Upper lobe of right lung (tissue), 1 donor: ENCODE data around the gene LTBP3. TPM values are rescaled to one million over a fixed set of nuclear protein-coding genes. Genes with fewer than 3 reads are reported as not detected.
A peak's percentile ranks its signal among the peaks of the same experiment; 100 is the strongest.

ENCODE experiments used
- ATAC-seq: fragments of 200-7000 bp; cut with Tn5 transposase; one replicate; pipeline ENCODE4 v1.9.1; 2020; ENCODE audit warnings: mild to moderate bottlenecking, moderate library complexity
- DNase-seq: peaks from one replicate; pipeline ENCODE4 v3.0.0-alpha.2; 2020
- H3K27ac ChIP-seq: fragments of 200-600 bp; one replicate; pipeline ENCODE4 v1.8.0; 2022
- H3K27me3 ChIP-seq: fragments of 200-600 bp; one replicate; pipeline ENCODE4 v1.8.0; 2022; ENCODE audit warnings: mild to moderate bottlenecking
- H3K36me3 ChIP-seq: fragments of 200-600 bp; one replicate; pipeline ENCODE4 v1.8.0; 2022
- H3K4me1 ChIP-seq: fragments of 200-600 bp; one replicate; pipeline ENCODE4 v1.8.0; 2022
- H3K4me3 ChIP-seq: fragments of 200-600 bp; one replicate; pipeline ENCODE4 v1.8.0; 2022; ENCODE audit warnings: mild to moderate bottlenecking
- H3K9me3 ChIP-seq: fragments of 200-600 bp; one replicate; pipeline ENCODE4 v1.8.0; 2022
- intact Hi-C: fragments of 100-400 bp; cut with DNase I; formaldehyde crosslinking; loops from one replicate; pipeline ENCODE4 v1.11.0; 2022
- total RNA-seq: library from RNA; stranded (reverse); fragmentation: NEBNext Ultra II Directional; extraction: Animal tissue kit (Norgen Biotek cat#: 25700); gene quantifications from one replicate; pipeline ENCODE4 v1.2.1, GENCODE V29; 2021
- TF ChIP-seq, protein P1 (sequence below): fragments of 200-600 bp; IDR thresholded peaks from one replicate; pipeline ENCODE4 v1.8.0; 2022; ENCODE audit warnings: antibody characterized with exemption
- donor health status: DM: no; HTN: yes; CAD: no; lungs with severe emphysema.

Gene LTBP3
- total RNA-seq, 1 donor from 2014 or later: 128 TPM

GRCh38 chr11:65538915-65539743 is 19.0 kb downstream of the LTBP3 start:
- DNase-seq (no peak), ATAC-seq (no peak)
- Histone ChIP-seq H3K9me3 (no peaks in the 10 kb centered on the region), H3K27me3 (no peaks in the 10 kb centered on the region), H3K4me3 (peak overlapping the region; percentile 55), H3K4me1 (peaks cover 24% of the 10 kb centered on the region), H3K36me3 (peaks cover 42% of the 10 kb centered on the region), H3K27ac (peak overlapping the region; percentile 90)
- TF ChIP-seq, protein P1, sequence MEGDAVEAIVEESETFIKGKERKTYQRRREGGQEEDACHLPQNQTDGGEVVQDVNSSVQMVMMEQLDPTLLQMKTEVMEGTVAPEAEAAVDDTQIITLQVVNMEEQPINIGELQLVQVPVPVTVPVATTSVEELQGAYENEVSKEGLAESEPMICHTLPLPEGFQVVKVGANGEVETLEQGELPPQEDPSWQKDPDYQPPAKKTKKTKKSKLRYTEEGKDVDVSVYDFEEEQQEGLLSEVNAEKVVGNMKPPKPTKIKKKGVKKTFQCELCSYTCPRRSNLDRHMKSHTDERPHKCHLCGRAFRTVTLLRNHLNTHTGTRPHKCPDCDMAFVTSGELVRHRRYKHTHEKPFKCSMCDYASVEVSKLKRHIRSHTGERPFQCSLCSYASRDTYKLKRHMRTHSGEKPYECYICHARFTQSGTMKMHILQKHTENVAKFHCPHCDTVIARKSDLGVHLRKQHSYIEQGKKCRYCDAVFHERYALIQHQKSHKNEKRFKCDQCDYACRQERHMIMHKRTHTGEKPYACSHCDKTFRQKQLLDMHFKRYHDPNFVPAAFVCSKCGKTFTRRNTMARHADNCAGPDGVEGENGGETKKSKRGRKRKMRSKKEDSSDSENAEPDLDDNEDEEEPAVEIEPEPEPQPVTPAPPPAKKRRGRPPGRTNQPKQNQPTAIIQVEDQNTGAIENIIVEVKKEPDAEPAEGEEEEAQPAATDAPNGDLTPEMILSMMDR: no peak
- intact Hi-C loops: no loop called here

- intact Hi-C loops: no loop called here
- Histone ChIP-seq H3K36me3 (peaks cover 49% of the 10 kb centered on the region), H3K9me3 (no peaks in the 10 kb centered on the region), H3K4me1 (peaks cover 24% of the 10 kb centered on the region), H3K27me3 (no peaks in the 10 kb centered on the region), H3K27ac (no peak overlapping the region), H3K4me3 (no peak overlapping the region)
- TF ChIP-seq, protein P1: no peak
- DNase-seq (no peak), ATAC-seq (no peak)
Measured at GRCh38 chr11:65538232-65538914, 19.8 kb downstream of the LTBP3 start.

- Histone ChIP-seq H3K36me3 (peaks cover 56% of the 10 kb centered on the region), H3K9me3 (no peaks in the 10 kb centered on the region), H3K4me1 (peaks cover 24% of the 10 kb centered on the region), H3K4me3 (no peak overlapping the region), H3K27me3 (no peaks in the 10 kb centered on the region), H3K27ac (no peak overlapping the region)
- no peak for DNase-seq
- intact Hi-C loops: no loop called here
- TF ChIP-seq, protein P1: no peak
- ATAC-seq: no peak
Measured at GRCh38 chr11:65537620-65538231, 20.4 kb downstream of the LTBP3 start.

- peaks cover 60% of the 10 kb centered on the region for H3K36me3 ChIP-seq
- ATAC-seq: no peak
- H3K27ac ChIP-seq: no peak overlapping the region
- no peak overlapping the region for H3K4me3 ChIP-seq
- intact Hi-C loops: no loop called here
- no peaks in the 10 kb centered on the region for H3K27me3 ChIP-seq
- no peaks in the 10 kb centered on the region for H3K9me3 ChIP-seq
- TF ChIP-seq, protein P1: no peak
- no peak for DNase-seq
- peaks cover 20% of the 10 kb centered on the region for H3K4me1 ChIP-seq
Measured at GRCh38 chr11:65537296-65537597, 20.9 kb downstream of the LTBP3 start.

DNA sequence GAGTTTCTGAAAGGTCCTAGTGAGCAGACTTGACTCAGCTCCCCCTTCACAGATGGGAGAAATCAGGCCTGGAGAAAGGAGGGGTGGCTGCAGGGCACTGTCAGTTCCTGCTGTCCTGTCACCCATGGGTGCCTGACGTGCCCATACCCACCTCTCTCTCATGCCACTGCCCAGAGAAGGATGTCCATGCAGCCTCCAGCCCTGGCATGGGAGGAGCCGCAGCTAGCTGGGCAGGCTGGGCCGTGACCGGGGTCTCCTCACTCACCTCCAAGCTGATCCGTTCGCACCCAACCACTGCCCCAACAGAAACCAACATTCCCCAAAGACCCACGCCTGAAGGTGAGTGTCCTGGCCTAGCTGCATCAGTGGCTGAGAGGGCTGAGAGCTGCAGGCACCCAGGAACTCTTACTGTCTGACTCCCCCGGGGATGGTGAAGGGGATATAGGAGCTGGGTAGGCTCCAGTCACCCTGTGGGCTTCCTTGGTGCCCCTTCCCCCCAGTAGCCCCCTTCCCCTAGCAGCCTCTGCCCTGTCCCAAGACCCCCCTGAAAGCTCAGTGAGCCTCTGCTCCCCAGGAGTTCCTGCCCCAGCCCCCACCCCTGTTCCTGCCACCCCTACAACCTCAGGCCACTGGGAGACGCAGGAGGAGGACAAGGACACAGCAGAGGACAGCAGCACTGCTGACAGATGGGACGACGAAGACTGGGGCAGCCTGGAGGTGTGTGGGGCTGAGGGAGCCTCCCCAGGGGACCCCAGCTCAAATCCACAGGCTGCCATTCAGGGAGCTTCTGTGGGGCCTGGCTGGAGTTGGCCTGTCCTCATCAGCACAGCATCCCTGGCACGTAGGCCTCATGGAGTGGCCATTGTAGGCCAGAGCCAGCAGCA is 21.5 kb downstream of the LTBP3 start:
- peaks cover 66% of the 10 kb centered on the region for H3K36me3 ChIP-seq
- peaks cover 15% of the 10 kb centered on the region for H3K4me1 ChIP-seq
- no peak for DNase-seq
- intact Hi-C loops: no loop called here
- H3K27ac ChIP-seq: no peak overlapping the region
- no peaks in the 10 kb centered on the region for H3K9me3 ChIP-seq
- no peak overlapping the region for H3K4me3 ChIP-seq
- TF ChIP-seq, protein P1: no peak
- H3K27me3 ChIP-seq: no peaks in the 10 kb centered on the region
- no peak for ATAC-seq
